K562 (cell line): ENCODE data around the gene ADCY1. TPM values are rescaled to one million over a fixed set of nuclear protein-coding genes. Genes with fewer than 3 reads are reported as not detected.
A peak's percentile ranks its signal among the peaks of the same experiment; 100 is the strongest.

ENCODE experiments used
- ATAC-seq: fragments of 200-7000 bp; cut with Tn5 transposase; 3 replicates; pipeline ENCODE4 v1.9.1; 2020; ENCODE audit warnings: moderate library complexity
- BruUV-seq: library from RNA; stranded (reverse); fragments of 400-500 nt; replicated peaks from 2 replicates; lab custom pipeline; 2021; lab: Mats Ljungman, UMichigan
- CTCF ChIA-PET: fragments of 300-600 bp; formaldehyde crosslinking; extraction: SDS; loops from one replicate; lab custom pipeline; 2021; ENCODE audit warnings: low intra/inter-chr PET ratio; lab: Yijun Ruan, JAX
- POLR2A ChIA-PET: fragments of 300-600, 350-650 bp; sonication (Branson Sonifier 250); formaldehyde crosslinking; extraction: SDS; loops from one replicate; lab custom pipeline; 2021; ENCODE audit warnings: antibody characterized with exemption, inconsistent platforms; lab: Yijun Ruan, JAX
- DNase-seq, 4 experiments: peaks; one replicate each; pipeline versions ENCODE4 v3.0.0 to v3.0.0-alpha.2; 2011 to 2018; ENCODE audit warnings: low spot score in 3 of 4, mixed read lengths in 3 of 4; ENCODE audit errors: extremely low read depth in 1 of 4
- FAIRE-seq: peaks from 2 replicates; lab custom pipeline; 2011; peaks lifted over from hg19 to GRCh38; lab: Jason Lieb, UNC
- H2AFZ ChIP-seq: 2 replicates; pipeline ENCODE4 v1.6.0; 2011; ENCODE audit warnings: low read depth, low read length, control low read depth, inconsistent platforms
- H3K27ac ChIP-seq: fragments of 200-600 bp; 3 replicates; pipeline ENCODE4 v1.8.0; 2011; ENCODE audit warnings: low read depth, mild to moderate bottlenecking, control low read depth, inconsistent platforms, low read length, moderate library complexity, mixed read lengths; ENCODE audit errors: extremely low read depth
- H3K27me3 ChIP-seq, 2 experiments: fragments of 300-600 bp in 1 of 2; 2 replicates in 1 of 2; 3 replicates in 1 of 2; pipeline versions ENCODE4 v1.6.0 to v1.8.0; 2011; ENCODE audit warnings: inconsistent platforms in 2 of 2, low read length in 2 of 2, mild to moderate bottlenecking in 1 of 2, mixed read lengths in 1 of 2, moderate library complexity in 1 of 2; ENCODE audit not compliant: control insufficient read depth in 2 of 2, insufficient read depth in 2 of 2
- H3K36me3 ChIP-seq: fragments of 300-600 bp; 3 replicates; pipeline ENCODE4 v1.8.0; 2011; ENCODE audit warnings: mild to moderate bottlenecking, low read length, inconsistent platforms; ENCODE audit not compliant: control insufficient read depth, insufficient read depth
- H3K4me1 ChIP-seq, 2 experiments: fragments of 200-600 bp in 1 of 2; replicated peaks in 1 of 2; 2 replicates in 1 of 2; 3 replicates in 1 of 2; pipeline versions ENCODE4 v1.5.1 to v1.8.0; 2011; ENCODE audit warnings: inconsistent platforms in 2 of 2, low read length in 2 of 2, mild to moderate bottlenecking in 1 of 2, mixed read lengths in 1 of 2, moderate library complexity in 1 of 2; ENCODE audit not compliant: control insufficient read depth in 2 of 2, insufficient read depth in 2 of 2
- H3K4me2 ChIP-seq: 2 replicates; pipeline ENCODE4 v1.6.1; 2011; ENCODE audit warnings: low read length, control low read depth, inconsistent platforms, mixed read lengths; ENCODE audit not compliant: insufficient read depth
- H3K4me3 ChIP-seq: fragments of 200-600 bp; sonication (generic), shearing (Covaris generic); 2 replicates; pipeline ENCODE4 v1.5.1; 2016; ENCODE audit warnings: control low read depth, inconsistent platforms
- H3K79me2 ChIP-seq: fragments of 200-600 bp; 3 replicates; pipeline ENCODE4 v1.8.0; 2011; ENCODE audit warnings: low read length, inconsistent platforms; ENCODE audit not compliant: control insufficient read depth, insufficient read depth
- H3K9ac ChIP-seq, 2 experiments: 2 replicates each; pipeline versions ENCODE4 v1.6.0 to v1.6.1; 2011; ENCODE audit warnings: low read depth in 2 of 2, low read length in 2 of 2, control low read depth in 1 of 2, inconsistent platforms in 1 of 2, mild to moderate bottlenecking in 1 of 2, mixed read lengths in 1 of 2; ENCODE audit not compliant: insufficient read depth in 1 of 2
- H3K9me1 ChIP-seq: one replicate; pipeline ENCODE4 v1.6.0; 2011; ENCODE audit warnings: inconsistent platforms, mild to moderate bottlenecking, low read length, moderate library complexity; ENCODE audit not compliant: control insufficient read depth, insufficient read depth
- H3K9me3 ChIP-seq: replicated peaks from 2 replicates; pipeline ENCODE4 v1.5.1; 2011; ENCODE audit warnings: low read depth, low read length, inconsistent platforms; ENCODE audit not compliant: control insufficient read depth, insufficient read depth
- H4K20me1 ChIP-seq: replicated peaks from 2 replicates; pipeline ENCODE4 v1.6.1; 2011; ENCODE audit warnings: low read length, inconsistent platforms, mixed read lengths; ENCODE audit not compliant: control insufficient read depth, insufficient read depth
- ADNP ChIP-seq: fragments of 200-800 bp; sonication (Bioruptor generic); IDR thresholded peaks from 2 replicates; pipeline ENCODE4 v1.6.1; 2016; ENCODE audit warnings: missing genetic modification characterization, missing compliant biosample characterization
- CBFA2T3 ChIP-seq: fragments of 450-650 bp; IDR thresholded peaks from 2 replicates; pipeline ENCODE4 v1.6.1; 2017
- CGGBP1 ChIP-seq: fragments of 250-450 bp; sonication (Bioruptor Pico); IDR thresholded peaks from 2 replicates; pipeline ENCODE4 v1.9.0; 2021; ENCODE audit warnings: mild to moderate bottlenecking
- DPF2 ChIP-seq: fragments of 450-650 bp; IDR thresholded peaks from 2 replicates; pipeline ENCODE4 v1.6.1; 2016
- ELF4 ChIP-seq: fragments of 450-650 bp; formaldehyde crosslinking; IDR thresholded peaks from 2 replicates; pipeline ENCODE4 v1.4.0; 2022; ENCODE audit warnings: missing genetic modification characterization
- ERF ChIP-seq: fragments of 450-650 bp; formaldehyde crosslinking; IDR thresholded peaks from 2 replicates; pipeline ENCODE4 v1.4.0; 2020; ENCODE audit warnings: mild to moderate bottlenecking, mixed read lengths
- FOS ChIP-seq: IDR thresholded peaks from 3 replicates; pipeline ENCODE4 v1.6.1; 2011; ENCODE audit not compliant: insufficient read length; ENCODE audit errors: extremely low read depth
- SMAD3 ChIP-seq: fragments of 450-650 bp; formaldehyde crosslinking; conservative IDR thresholded peaks from 2 replicates; pipeline ENCODE4 v1.4.0; 2020; ENCODE audit warnings: mild to moderate bottlenecking
- THRAP3 ChIP-seq: fragments of 450-650 bp; IDR thresholded peaks from 2 replicates; pipeline ENCODE4 v1.6.1; 2016; ENCODE audit warnings: mild to moderate bottlenecking, inconsistent platforms, borderline replicate concordance
- ZNF232 ChIP-seq: sonication (generic); formaldehyde crosslinking; IDR thresholded peaks from 2 replicates; pipeline ENCODE4 v1.8.0; 2022; ENCODE audit warnings: mild to moderate bottlenecking, missing genetic modification reagents
- ZNF324 ChIP-seq: fragments of 250-450 bp; sonication (Bioruptor Pico); IDR thresholded peaks from 2 replicates; pipeline ENCODE4 v1.4.0; 2020; ENCODE audit warnings: mild to moderate bottlenecking
- ZNF507 ChIP-seq: conservative IDR thresholded peaks from 2 replicates; pipeline ENCODE4 v1.6.1; 2017; ENCODE audit warnings: missing genetic modification characterization, missing compliant biosample characterization
- ZNF707 ChIP-seq: fragments of 250-450 bp; sonication (Bioruptor Pico); conservative IDR thresholded peaks from 2 replicates; pipeline ENCODE4 v1.8.0; 2022; ENCODE audit warnings: inconsistent platforms, mild to moderate bottlenecking, moderate library complexity
- WGBS: fragments of 100-300 bp; shearing (Covaris generic); methylation state at CpG from one replicate; pipeline ENCODE4 v1.1.6; 2016; ENCODE audit warnings: low coverage, mixed read lengths; ENCODE audit not compliant: insufficient coverage; ENCODE audit errors: missing lambda C conversion rate; 5-methylcytosine and 5-hydroxymethylcytosine counted together
- in situ Hi-C: fragments of 300-500 bp; cut with MboI; formaldehyde crosslinking; loops from 4 replicates; pipeline ENCODE4 v1.15.0; 2018; ENCODE audit warnings: inconsistent platforms, mixed read lengths
- intact Hi-C: fragments of 100-400 bp; cut with micrococcal nuclease; formaldehyde crosslinking; loops from 2 replicates; pipeline ENCODE4 v1.14.2; 2022
- polyA plus RNA-seq, 8 experiments: library from polyadenylated mRNA; depleted of rRNA in 4 of 8; stranded (reverse) in 5 of 8; unstranded in 3 of 8; fragments of >200 nt; fragmentation: Nextera tagmentation in 2 of 8; fragmentation: Illumina TruSeq in 1 of 8; extraction: Ambion mirVana in 2 of 8; extraction: Trizol in 1 of 8; gene quantifications; 2 replicates each; pipeline versions ENCODE4 v1.2.1 to v1.2.3, GENCODE V29; 2011 to 2014; ENCODE audit warnings: inconsistent platforms in 1 of 8, missing spikeins in 1 of 8
- total RNA-seq, 7 experiments: library from RNA; depleted of rRNA in 6 of 7; stranded (reverse); fragments of >200 nt in 6 of 7; fragmentation: Illumina TruSeq in 2 of 7; extraction: Trizol in 2 of 7; gene quantifications; 2 replicates each; pipeline versions ENCODE4 v1.2.1 to v1.2.3, GENCODE V29; 2011 to 2021; ENCODE audit warnings: low replicate concordance in 1 of 7
- TF ChIP-seq, protein P1 (sequence below): sonication (generic); formaldehyde crosslinking; IDR thresholded peaks from 2 replicates; pipeline ENCODE4 v1.8.0; 2022; ENCODE audit warnings: mild to moderate bottlenecking, missing genetic modification reagents
- TF ChIP-seq, protein P2 (sequence below): fragments of 450-650 bp; IDR thresholded peaks from 2 replicates; pipeline ENCODE4 v1.7.0; 2016; ENCODE audit warnings: borderline replicate concordance
- TF ChIP-seq, protein P3 (sequence below): sonication (generic); formaldehyde crosslinking; IDR thresholded peaks from 2 replicates; pipeline ENCODE4 v1.8.1; 2023; ENCODE audit warnings: mild to moderate bottlenecking, missing genetic modification reagents, moderate library complexity

The ADCY1 gene
- total and polyA plus RNA-seq, 9 of the 15 experiments (the other 6 are each of a cell fraction or from before 2014, with no cell fraction given): under 0.01 to 0.18 (median 0.10) TPM; not detected in 4

GRCh38 chr7:45714521-45714820 lies 140.3 kb downstream of the ADCY1 start:
- H3K4me2 ChIP-seq: no peak overlapping the region
- peaks cover 3% of the 10 kb centered on the region; the same call in 1 of the 2 replicates for H4K20me1 ChIP-seq
- H3K4me3 ChIP-seq: no peak overlapping the region
- ATAC-seq: peak; percentile 12; the same call in 2 of the 3 replicates
- no peak for DNase-seq
- no peak for FAIRE-seq
- WGBS: 4% methylated on average over 3 of the region's 4 CpGs
- H3K27ac ChIP-seq: no peak overlapping the region
- H3K9me3 ChIP-seq: no peaks in the 10 kb centered on the region
- POLR2A ChIA-PET: interaction anchor here (0.6 kb wide), 1 partner anchor 12 kb away, joined by 4 read pairs; no protein-coding TSS in a partner anchor
- H3K79me2 ChIP-seq: no peaks in the 10 kb centered on the region
- H3K4me1 ChIP-seq: peaks cover 0 to 4% of the 10 kb centered on the region in 2 experiments; a peak in 1 of 5 replicates
- in situ Hi-C loops: no loop called here
- CTCF ChIA-PET: no interaction called here
- no TSS peak for BruUV-seq
- intact Hi-C loops: no loop called here
- no peaks in the 10 kb centered on the region for H3K9me1 ChIP-seq
- H3K36me3 ChIP-seq: no peaks in the 10 kb centered on the region
- no peak overlapping the region for H3K9ac ChIP-seq
- H3K27me3 ChIP-seq: peaks cover 23 to 81% of the 10 kb centered on the region in 2 experiments; a peak in 4 of 5 replicates
- no peak overlapping the region for H2AFZ ChIP-seq
- TF ChIP-seq ZNF507 (tag): no peak
- TF ChIP-seq, protein P1, sequence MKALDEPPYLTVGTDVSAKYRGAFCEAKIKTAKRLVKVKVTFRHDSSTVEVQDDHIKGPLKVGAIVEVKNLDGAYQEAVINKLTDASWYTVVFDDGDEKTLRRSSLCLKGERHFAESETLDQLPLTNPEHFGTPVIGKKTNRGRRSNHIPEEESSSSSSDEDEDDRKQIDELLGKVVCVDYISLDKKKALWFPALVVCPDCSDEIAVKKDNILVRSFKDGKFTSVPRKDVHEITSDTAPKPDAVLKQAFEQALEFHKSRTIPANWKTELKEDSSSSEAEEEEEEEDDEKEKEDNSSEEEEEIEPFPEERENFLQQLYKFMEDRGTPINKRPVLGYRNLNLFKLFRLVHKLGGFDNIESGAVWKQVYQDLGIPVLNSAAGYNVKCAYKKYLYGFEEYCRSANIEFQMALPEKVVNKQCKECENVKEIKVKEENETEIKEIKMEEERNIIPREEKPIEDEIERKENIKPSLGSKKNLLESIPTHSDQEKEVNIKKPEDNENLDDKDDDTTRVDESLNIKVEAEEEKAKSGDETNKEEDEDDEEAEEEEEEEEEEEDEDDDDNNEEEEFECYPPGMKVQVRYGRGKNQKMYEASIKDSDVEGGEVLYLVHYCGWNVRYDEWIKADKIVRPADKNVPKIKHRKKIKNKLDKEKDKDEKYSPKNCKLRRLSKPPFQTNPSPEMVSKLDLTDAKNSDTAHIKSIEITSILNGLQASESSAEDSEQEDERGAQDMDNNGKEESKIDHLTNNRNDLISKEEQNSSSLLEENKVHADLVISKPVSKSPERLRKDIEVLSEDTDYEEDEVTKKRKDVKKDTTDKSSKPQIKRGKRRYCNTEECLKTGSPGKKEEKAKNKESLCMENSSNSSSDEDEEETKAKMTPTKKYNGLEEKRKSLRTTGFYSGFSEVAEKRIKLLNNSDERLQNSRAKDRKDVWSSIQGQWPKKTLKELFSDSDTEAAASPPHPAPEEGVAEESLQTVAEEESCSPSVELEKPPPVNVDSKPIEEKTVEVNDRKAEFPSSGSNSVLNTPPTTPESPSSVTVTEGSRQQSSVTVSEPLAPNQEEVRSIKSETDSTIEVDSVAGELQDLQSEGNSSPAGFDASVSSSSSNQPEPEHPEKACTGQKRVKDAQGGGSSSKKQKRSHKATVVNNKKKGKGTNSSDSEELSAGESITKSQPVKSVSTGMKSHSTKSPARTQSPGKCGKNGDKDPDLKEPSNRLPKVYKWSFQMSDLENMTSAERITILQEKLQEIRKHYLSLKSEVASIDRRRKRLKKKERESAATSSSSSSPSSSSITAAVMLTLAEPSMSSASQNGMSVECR: no peak
- no peak for TF ChIP-seq ADNP (tag)
- TF ChIP-seq DPF2: no peak
- no peak for TF ChIP-seq FOS
- no peak for TF ChIP-seq CGGBP1
- no peak for TF ChIP-seq SMAD3 (CRISPR knock-in tag)
- no peak for TF ChIP-seq ZNF324 (CRISPR knock-in tag)
- TF ChIP-seq, protein P2, sequence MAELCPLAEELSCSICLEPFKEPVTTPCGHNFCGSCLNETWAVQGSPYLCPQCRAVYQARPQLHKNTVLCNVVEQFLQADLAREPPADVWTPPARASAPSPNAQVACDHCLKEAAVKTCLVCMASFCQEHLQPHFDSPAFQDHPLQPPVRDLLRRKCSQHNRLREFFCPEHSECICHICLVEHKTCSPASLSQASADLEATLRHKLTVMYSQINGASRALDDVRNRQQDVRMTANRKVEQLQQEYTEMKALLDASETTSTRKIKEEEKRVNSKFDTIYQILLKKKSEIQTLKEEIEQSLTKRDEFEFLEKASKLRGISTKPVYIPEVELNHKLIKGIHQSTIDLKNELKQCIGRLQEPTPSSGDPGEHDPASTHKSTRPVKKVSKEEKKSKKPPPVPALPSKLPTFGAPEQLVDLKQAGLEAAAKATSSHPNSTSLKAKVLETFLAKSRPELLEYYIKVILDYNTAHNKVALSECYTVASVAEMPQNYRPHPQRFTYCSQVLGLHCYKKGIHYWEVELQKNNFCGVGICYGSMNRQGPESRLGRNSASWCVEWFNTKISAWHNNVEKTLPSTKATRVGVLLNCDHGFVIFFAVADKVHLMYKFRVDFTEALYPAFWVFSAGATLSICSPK: no peak
- no peak for TF ChIP-seq CBFA2T3
- no peak for TF ChIP-seq ERF (CRISPR knock-in tag)
- no peak for TF ChIP-seq THRAP3
- TF ChIP-seq ZNF232 (CRISPR knock-in tag): no peak
- no peak for TF ChIP-seq ZNF707 (CRISPR knock-in tag)
- TF ChIP-seq ELF4 (CRISPR knock-in tag): no peak
- TF ChIP-seq, protein P3, sequence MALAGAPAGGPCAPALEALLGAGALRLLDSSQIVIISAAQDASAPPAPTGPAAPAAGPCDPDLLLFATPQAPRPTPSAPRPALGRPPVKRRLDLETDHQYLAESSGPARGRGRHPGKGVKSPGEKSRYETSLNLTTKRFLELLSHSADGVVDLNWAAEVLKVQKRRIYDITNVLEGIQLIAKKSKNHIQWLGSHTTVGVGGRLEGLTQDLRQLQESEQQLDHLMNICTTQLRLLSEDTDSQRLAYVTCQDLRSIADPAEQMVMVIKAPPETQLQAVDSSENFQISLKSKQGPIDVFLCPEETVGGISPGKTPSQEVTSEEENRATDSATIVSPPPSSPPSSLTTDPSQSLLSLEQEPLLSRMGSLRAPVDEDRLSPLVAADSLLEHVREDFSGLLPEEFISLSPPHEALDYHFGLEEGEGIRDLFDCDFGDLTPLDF (CRISPR knock-in tag): no peak
